Ectodermal cell (in vitro differentiated cells): ENCODE results near the gene EMX1.

Experiments used
- H3K27ac ChIP-seq: 2 replicates; pipeline ENCODE4 v1.7.0; 2013; ENCODE audit warnings: mild to moderate bottlenecking, low read depth, low read length; ENCODE audit not compliant: insufficient read depth, poor library complexity, severe bottlenecking
- H3K27me3 ChIP-seq: 2 replicates; pipeline ENCODE4 v1.7.0; 2013; ENCODE audit warnings: mild to moderate bottlenecking, low read length; ENCODE audit not compliant: insufficient read depth, control insufficient read depth, poor library complexity, severe bottlenecking
- H3K36me3 ChIP-seq: one replicate; pipeline ENCODE4 v1.7.0; 2013; ENCODE audit warnings: low read length; ENCODE audit not compliant: control insufficient read depth, insufficient read depth
- H3K4me1 ChIP-seq: one replicate; pipeline ENCODE4 v1.7.0; 2013; ENCODE audit warnings: low read length; ENCODE audit not compliant: control insufficient read depth, insufficient read depth
- H3K4me3 ChIP-seq: 2 replicates; pipeline ENCODE4 v1.7.0; 2013; ENCODE audit warnings: low read depth, low read length, control low read depth; ENCODE audit not compliant: insufficient read depth
- H3K9me3 ChIP-seq: 2 replicates; pipeline ENCODE4 v1.7.0; 2013; ENCODE audit warnings: mild to moderate bottlenecking, low read length, moderate library complexity; ENCODE audit not compliant: control insufficient read depth
- WGBS, 2 experiments: methylation state at CpG; one replicate each; pipeline ENCODE4 v1.1.7; 2013; ENCODE audit warnings: missing lambda C conversion rate in 2 of 2; 5-methylcytosine and 5-hydroxymethylcytosine counted together

EMX1 gene

GRCh38 chr2:72924353-72925240 lies 7.3 kb downstream of the EMX1 start:
- H3K4me1 ChIP-seq: peaks cover 19% of the 10 kb centered on the region
- WGBS, 2 experiments: 1% methylated on average over 61 of the region's 61 CpGs
- no peak overlapping the region for H3K27ac ChIP-seq
- no peaks in the 10 kb centered on the region for H3K9me3 ChIP-seq
- H3K36me3 ChIP-seq: no peaks in the 10 kb centered on the region
- no peak overlapping the region for H3K4me3 ChIP-seq
- H3K27me3 ChIP-seq: peaks cover 100% of the 10 kb centered on the region

- Histone ChIP-seq H3K27ac (no peak overlapping the region), H3K4me3 (no peak overlapping the region), H3K27me3 (peaks cover 100% of the 10 kb centered on the region), H3K4me1 (peaks cover 17% of the 10 kb centered on the region), H3K36me3 (no peaks in the 10 kb centered on the region), H3K9me3 (no peaks in the 10 kb centered on the region)
- WGBS, 2 experiments: 2% methylated on average over 26 of the region's 26 CpGs
These were observed 8.1 kb downstream of the EMX1 start for GRCh38 chr2:72925328-72925943.

GRCh38 chr2:72926368-72926767 lies 9.0 kb downstream of the EMX1 start:
- Histone ChIP-seq H3K4me1 (peaks cover 17% of the 10 kb centered on the region), H3K36me3 (no peaks in the 10 kb centered on the region), H3K4me3 (no peak overlapping the region), H3K27ac (no peak overlapping the region), H3K27me3 (peaks cover 99% of the 10 kb centered on the region), H3K9me3 (no peaks in the 10 kb centered on the region)
- WGBS, 2 experiments: 9 to 10% methylated on average over 3 to 4 of the region's 4 CpGs

- WGBS, 2 experiments: 57 to 61% methylated on average over 5 of the region's 6 CpGs
- Histone ChIP-seq H3K36me3 (no peaks in the 10 kb centered on the region), H3K27me3 (peaks cover 98% of the 10 kb centered on the region), H3K27ac (no peak overlapping the region), H3K4me1 (peaks cover 17% of the 10 kb centered on the region), H3K4me3 (no peak overlapping the region), H3K9me3 (no peaks in the 10 kb centered on the region)
These were observed 9.6 kb downstream of the EMX1 start for GRCh38 chr2:72926811-72927465.

GRCh38 chr2:72927619-72928550 lies 10.6 kb downstream of the EMX1 start:
- no peaks in the 10 kb centered on the region for H3K36me3 ChIP-seq
- H3K27me3 ChIP-seq: peaks cover 92% of the 10 kb centered on the region
- no peaks in the 10 kb centered on the region for H3K9me3 ChIP-seq
- WGBS, 2 experiments: 82 to 87% methylated on average over 8 of the region's 8 CpGs
- H3K27ac ChIP-seq: no peak overlapping the region
- H3K4me1 ChIP-seq: peaks cover 17% of the 10 kb centered on the region
- H3K4me3 ChIP-seq: no peak overlapping the region

- Histone ChIP-seq H3K4me1 (peaks cover 14% of the 10 kb centered on the region), H3K27ac (no peak overlapping the region), H3K4me3 (no peak overlapping the region), H3K27me3 (peaks cover 82% of the 10 kb centered on the region), H3K9me3 (no peaks in the 10 kb centered on the region), H3K36me3 (no peaks in the 10 kb centered on the region)
- WGBS, 2 experiments: 95 to 96% methylated on average over 1 of the region's 1 CpG
These were observed 11.7 kb downstream of the EMX1 start for GRCh38 chr2:72929010-72929409.

GRCh38 chr2:72931280-72931910 lies 14.1 kb downstream of the EMX1 start:
- Histone ChIP-seq H3K9me3 (no peaks in the 10 kb centered on the region), H3K4me3 (no peak overlapping the region), H3K27me3 (peaks cover 68% of the 10 kb centered on the region), H3K4me1 (no peaks in the 10 kb centered on the region), H3K36me3 (no peaks in the 10 kb centered on the region), H3K27ac (no peak overlapping the region)
- WGBS, 2 experiments: 90% methylated on average over 14 of the region's 14 CpGs

GRCh38 chr2:72932045-72932740 lies 14.9 kb downstream of the EMX1 start:
- Histone ChIP-seq H3K27ac (no peak overlapping the region), H3K9me3 (no peaks in the 10 kb centered on the region), H3K4me3 (no peak overlapping the region), H3K36me3 (no peaks in the 10 kb centered on the region), H3K4me1 (no peaks in the 10 kb centered on the region), H3K27me3 (peaks cover 60% of the 10 kb centered on the region)
- 86 to 93% methylated on average over 5 of the region's 5 CpGs for WGBS, 2 experiments

- Histone ChIP-seq H3K4me3 (no peak overlapping the region), H3K27me3 (peaks cover 54% of the 10 kb centered on the region), H3K4me1 (no peaks in the 10 kb centered on the region), H3K27ac (no peak overlapping the region), H3K36me3 (no peaks in the 10 kb centered on the region), H3K9me3 (no peaks in the 10 kb centered on the region)
- WGBS, 2 experiments: 87 to 92% methylated on average over 4 of the region's 4 CpGs
These were observed 15.5 kb downstream of the EMX1 start for GRCh38 chr2:72932805-72933204.
